GM19035 (cell line): ENCODE measurements around the gene FSIP1.

Experiments used
- ATAC-seq: cut with Tn5 transposase; IDR thresholded peaks from one replicate; pipeline ENCODE4 v1.9.1; 2021; ENCODE audit not compliant: unreplicated experiment

Gene FSIP1

GRCh38 chr15:39597751-39598185 is 184.9 kb downstream of the FSIP1 start:
- ATAC-seq: no peak

- no peak for ATAC-seq
Measured at GRCh38 chr15:39597336-39597735, 185.3 kb downstream of the FSIP1 start.

- no peak for ATAC-seq
Measured at GRCh38 chr15:39596358-39597051, 186.1 kb downstream of the FSIP1 start.

GRCh38 chr15:39595338-39596221 is 187.1 kb downstream of the FSIP1 start:
- no peak for ATAC-seq

DNA sequence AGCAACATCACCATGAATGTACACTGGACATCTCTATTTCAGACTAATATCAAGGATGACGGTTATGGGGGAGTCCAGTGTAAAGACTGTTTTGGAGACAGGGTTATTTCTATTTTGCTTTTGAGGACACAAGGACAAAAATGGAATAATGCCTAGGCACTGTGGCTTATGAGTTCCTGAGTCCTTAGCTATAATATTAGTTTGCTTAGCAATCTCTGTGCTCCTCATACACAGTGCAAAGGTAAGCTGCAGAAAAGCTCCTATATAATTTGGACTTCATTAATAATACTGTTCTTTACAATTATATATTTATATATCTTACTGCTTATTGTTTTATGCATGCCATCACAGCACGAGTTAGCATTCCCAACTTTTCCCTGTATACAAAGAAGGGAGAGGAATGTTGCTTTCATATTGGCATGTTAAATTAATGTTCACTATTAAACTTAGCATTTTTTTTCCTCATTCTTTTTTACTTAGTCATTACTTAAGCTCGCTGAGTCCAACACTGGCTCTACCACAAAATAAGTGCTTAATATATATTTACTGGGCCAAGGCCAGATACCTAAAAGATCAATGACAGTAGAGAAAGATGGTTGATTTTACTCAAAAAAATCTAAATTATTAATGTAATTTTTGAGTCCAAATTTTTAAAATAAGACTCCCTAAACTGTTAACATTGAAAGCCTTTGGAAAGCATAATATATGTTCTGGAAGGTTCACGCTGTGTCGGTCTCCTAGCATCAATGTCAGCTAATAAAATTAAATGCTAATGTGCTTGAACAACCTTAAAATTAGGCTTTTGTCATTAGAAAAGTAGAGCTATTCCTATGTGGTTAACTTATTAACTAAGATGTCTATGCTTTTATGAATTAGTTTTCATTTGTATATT is 187.9 kb downstream of the FSIP1 start:
- ATAC-seq: no peak

GRCh38 chr15:39593656-39594445 is 188.8 kb downstream of the FSIP1 start:
- no peak for ATAC-seq

GRCh38 chr15:39593071-39593655 is 189.5 kb downstream of the FSIP1 start:
- no peak for ATAC-seq

DNA sequence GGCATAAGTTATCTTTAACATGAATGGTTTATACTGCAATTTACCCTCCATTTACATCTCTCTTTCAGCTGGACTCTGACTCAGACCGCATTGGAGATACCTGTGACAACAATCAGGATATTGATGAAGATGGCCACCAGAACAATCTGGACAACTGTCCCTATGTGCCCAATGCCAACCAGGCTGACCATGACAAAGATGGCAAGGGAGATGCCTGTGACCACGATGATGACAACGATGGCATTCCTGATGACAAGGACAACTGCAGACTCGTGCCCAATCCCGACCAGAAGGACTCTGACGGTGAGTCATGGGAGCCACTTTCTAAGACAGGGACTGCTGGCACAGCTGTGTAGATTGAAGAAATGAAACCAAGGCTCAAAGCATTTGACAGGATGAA is 190.1 kb downstream of the FSIP1 start:
- no peak for ATAC-seq

GRCh38 chr15:39591896-39592315 is 190.7 kb downstream of the FSIP1 start:
- no peak for ATAC-seq

- no peak for ATAC-seq
Measured at GRCh38 chr15:39591141-39591895, 191.3 kb downstream of the FSIP1 start.

DNA sequence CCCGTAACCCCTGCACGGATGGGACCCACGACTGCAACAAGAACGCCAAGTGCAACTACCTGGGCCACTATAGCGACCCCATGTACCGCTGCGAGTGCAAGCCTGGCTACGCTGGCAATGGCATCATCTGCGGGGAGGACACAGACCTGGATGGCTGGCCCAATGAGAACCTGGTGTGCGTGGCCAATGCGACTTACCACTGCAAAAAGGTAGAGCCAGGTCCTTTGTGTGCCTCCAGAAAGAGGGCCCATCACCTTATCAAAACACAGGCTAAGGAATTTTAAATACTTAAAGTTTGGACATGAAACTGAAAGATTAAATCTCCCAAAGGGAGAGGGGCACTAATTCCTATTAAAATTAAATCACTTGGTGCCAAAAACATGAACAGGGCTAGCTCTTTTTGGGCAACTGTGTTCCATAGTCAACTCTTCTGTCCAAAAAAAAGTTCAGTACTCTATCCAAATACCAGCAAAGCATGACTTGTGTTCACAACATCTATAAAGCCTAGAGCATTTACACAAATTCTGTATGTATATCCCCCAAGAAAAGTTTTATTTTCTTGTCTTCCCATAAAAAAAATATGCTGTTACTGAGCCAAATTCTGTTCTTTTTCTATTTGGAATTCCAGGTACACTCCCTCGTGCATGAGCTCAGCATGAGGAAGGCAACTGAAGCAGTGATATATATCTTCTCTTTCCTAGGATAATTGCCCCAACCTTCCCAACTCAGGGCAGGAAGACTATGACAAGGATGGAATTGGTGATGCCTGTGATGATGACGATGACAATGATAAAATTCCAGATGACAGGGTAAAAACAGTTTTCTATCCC is 192.6 kb downstream of the FSIP1 start:
- no peak for ATAC-seq

DNA sequence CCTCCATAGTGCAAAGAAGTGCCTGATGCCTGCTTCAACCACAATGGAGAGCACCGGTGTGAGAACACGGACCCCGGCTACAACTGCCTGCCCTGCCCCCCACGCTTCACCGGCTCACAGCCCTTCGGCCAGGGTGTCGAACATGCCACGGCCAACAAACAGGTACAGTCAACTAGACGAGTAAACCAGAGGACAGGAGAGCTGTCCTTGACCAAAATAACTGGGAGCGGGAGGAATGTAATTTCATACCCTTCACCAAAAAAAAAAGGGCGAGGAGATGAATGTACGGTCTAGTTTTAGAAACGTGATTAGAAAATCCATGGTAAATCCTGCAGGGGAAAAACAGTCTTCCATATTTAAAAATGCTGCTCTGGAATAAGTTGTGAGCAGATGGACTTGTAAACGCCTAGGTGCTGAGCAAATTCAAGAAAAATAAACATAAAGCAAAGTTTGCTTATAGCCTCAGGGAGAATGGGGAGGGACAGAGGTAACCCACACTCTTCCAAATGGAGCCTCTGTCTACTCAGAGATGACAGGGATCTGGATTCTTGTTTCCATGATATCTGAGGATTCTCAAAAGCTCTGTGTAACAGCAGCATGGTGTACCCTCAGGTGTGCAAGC is 193.3 kb downstream of the FSIP1 start:
- ATAC-seq: no peak

DNA sequence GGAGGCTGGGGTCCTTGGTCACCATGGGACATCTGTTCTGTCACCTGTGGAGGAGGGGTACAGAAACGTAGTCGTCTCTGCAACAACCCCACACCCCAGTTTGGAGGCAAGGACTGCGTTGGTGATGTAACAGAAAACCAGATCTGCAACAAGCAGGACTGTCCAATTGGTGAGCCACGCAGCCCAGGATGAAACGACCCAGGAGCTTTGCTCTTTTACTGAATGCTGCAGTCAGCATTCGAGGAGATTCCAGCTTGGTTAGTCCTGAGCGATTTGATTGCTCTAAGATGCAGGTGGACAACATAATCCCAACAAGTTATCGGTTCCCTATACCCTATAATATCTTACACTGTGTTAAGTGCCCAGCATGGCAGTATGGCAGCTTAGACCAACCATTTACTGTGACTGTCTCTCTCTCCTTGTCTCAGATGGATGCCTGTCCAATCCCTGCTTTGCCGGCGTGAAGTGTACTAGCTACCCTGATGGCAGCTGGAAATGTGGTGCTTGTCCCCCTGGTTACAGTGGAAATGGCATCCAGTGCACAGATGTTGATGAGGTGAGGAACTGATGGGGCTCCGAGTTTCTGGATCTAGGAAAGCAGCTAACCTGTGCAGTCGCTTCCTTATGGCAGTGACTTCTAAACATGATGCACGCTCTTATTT is 194.0 kb downstream of the FSIP1 start:
- ATAC-seq: no peak

DNA sequence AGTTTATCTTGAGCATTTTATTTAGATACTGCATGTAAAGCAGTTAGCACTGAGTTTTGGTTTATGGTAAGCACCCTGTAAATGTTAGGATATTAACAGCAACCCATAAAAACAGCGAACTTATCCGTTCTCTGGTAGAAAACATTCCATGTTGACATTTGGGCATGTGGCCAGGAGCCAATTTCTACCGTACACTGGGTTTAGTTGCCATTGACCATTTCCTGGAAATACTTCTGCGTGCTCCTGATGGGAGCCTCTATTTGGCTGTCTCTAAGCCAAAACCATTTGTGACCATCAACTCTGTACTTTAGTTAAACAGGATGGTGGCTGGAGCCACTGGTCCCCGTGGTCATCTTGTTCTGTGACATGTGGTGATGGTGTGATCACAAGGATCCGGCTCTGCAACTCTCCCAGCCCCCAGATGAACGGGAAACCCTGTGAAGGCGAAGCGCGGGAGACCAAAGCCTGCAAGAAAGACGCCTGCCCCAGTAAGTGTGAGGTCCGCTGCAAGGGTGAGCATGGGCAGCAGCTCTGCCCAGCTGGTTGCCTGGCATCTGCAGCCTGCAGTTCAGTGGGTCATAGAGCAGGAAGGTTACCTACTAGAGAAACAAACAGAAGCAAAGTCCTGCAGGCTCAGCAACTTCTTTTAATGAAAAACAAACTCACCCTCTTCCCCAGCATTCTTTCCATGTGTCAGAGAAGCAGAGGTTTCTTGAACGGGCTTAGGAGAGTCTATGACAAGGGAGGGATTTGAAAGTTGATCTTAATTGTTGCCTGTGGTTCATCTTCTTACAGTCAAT is 194.7 kb downstream of the FSIP1 start:
- no peak for ATAC-seq

DNA sequence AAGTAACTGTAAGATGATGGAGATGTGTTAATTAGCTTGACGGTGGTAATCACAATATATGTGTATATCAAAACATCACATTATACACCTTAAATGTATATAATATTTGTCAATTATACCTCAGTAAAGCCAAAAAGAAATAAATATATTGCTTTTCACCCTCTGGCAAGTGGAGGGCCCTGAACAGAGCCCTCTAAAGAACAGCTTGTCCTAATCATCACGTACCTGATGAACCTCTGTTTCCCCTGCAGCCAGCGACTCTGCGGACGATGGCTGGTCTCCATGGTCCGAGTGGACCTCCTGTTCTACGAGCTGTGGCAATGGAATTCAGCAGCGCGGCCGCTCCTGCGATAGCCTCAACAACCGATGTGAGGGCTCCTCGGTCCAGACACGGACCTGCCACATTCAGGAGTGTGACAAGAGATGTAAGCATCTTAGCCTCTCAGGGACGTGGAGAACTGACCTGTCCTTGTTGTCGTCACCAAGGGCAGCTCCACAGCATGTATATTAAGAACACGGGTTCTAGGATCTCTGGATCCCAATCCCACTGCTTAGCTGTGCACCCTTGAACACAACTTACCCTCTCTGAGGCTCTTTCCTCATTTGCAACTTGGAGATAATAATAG is 195.4 kb downstream of the FSIP1 start:
- ATAC-seq: no peak

DNA sequence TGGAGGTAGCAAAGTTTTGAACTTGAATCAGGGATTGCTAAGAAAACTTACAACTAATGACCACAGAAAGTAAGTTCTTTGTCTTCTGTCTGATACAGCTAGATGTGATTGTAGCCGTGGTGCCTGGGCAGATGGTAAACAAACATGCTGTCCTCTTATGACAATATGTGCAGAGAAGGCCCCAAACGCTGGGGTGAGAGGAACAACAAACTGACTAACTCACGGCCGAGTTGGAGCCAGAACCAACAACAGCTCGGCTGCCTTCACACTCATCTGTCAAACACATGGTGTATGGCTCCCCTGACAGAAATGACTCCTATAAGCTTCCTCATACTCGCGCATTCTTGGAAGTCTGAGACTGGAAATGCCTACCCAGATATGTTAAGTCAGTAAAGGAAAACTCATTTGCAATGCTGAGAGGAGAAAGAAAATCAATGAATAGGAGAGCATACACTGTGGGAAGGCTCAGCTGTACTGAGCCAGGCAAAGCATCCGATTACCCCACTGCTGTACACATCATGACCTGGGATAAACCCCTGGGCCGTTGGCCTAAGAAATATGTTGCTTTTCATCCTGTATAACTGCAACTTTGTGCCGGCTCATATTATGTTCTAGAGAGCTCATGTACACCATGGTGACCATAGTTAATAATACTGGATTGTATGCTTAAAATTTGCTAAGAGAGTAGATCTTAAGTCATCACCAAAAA is 196.1 kb downstream of the FSIP1 start:
- no peak for ATAC-seq
